Measurements from ENCODE around the gene FGF13. TPM values are rescaled to one million over a fixed set of nuclear protein-coding genes. Genes with fewer than 3 reads are reported as not detected.

Gene FGF13
- total RNA-seq (10 to 100 TPM; 28.1 to 43.5 (median 34.9) TPM), polyA plus RNA-seq (10 to 100 TPM; 10.9 to 54.0 (median 15.6) TPM)
- long read RNA-seq, donor 1, full-length matches to known transcripts, result 2 of 13 reads
- long read RNA-seq, donor 1, partial matches to known transcripts, result 1 of 13 reads
- long read RNA-seq, donor 1, other reads (novel, unspliced or antisense), result 10 of 13 reads
- long read RNA-seq, donor 2, partial matches to known transcripts, result 4 of 6 reads
- long read RNA-seq, donor 2, other reads (novel, unspliced or antisense), result 2 of 6 reads

- 1 to 21% (median 1%) methylated on average over 18 to 57 of the region's 65 CpGs for WGBS, 3 donors
- Histone ChIP-seq H3K9me3 (no peaks in the 10 kb centered on the region), H3K36me3 (ENCODE audit: insufficient read depth in 1 of 2, low read depth in 1 of 2) (no peaks in the 10 kb centered on the region), H3K27ac (no peak within 1 kb of the TSS), H3K4me1 (no peaks in the 10 kb centered on the region), H3K4me3 (peak within 1 kb of the TSS; percentile 58), H3K27me3 (ENCODE audit: insufficient read depth in 3 of 3, low read length in 2 of 3) (peaks cover 0 to 25% (median 0%) of the 10 kb centered on the region in 3 donors)
- DNase-seq (peak; percentile 17 to 49), ATAC-seq (peak; percentile 59 to 88 (median 80))
- TF ChIP-seq, protein P1, sequence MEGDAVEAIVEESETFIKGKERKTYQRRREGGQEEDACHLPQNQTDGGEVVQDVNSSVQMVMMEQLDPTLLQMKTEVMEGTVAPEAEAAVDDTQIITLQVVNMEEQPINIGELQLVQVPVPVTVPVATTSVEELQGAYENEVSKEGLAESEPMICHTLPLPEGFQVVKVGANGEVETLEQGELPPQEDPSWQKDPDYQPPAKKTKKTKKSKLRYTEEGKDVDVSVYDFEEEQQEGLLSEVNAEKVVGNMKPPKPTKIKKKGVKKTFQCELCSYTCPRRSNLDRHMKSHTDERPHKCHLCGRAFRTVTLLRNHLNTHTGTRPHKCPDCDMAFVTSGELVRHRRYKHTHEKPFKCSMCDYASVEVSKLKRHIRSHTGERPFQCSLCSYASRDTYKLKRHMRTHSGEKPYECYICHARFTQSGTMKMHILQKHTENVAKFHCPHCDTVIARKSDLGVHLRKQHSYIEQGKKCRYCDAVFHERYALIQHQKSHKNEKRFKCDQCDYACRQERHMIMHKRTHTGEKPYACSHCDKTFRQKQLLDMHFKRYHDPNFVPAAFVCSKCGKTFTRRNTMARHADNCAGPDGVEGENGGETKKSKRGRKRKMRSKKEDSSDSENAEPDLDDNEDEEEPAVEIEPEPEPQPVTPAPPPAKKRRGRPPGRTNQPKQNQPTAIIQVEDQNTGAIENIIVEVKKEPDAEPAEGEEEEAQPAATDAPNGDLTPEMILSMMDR (IDR thresholded peaks at IDR 0.05), result peak; percentile 22
- intact Hi-C loops (cut with DNase I), result no loop called here
Measured at GRCh38 chrX:138711399-138712347, at the start of gene FGF13. TSS of gene FGF13 (minus strand) at chrX:138711717. CDS start at chrX:138711003, 714 bp downstream.

- Histone ChIP-seq H3K27ac (peak overlapping the region; percentile 30), H3K4me1 (peaks cover 18% of the 10 kb centered on the region), H3K9me3 (no peaks in the 10 kb centered on the region), H3K36me3 (ENCODE audit: insufficient read depth in 1 of 2, low read depth in 1 of 2) (no peaks in the 10 kb centered on the region), H3K4me3 (no peak overlapping the region), H3K27me3 (ENCODE audit: insufficient read depth in 3 of 3, low read length in 2 of 3) (no peaks in the 10 kb centered on the region)
- ATAC-seq, result peak in 3 of 4 donors; percentile 33 to 45 (median 44)
- intact Hi-C loops (cut with DNase I), result loop anchor here in 1 of 2 donors (5.0 kb wide), 1 partner anchor 798 kb away; no protein-coding TSS in a partner anchor
- TF ChIP-seq, protein P1 (IDR thresholded peaks at IDR 0.05), result no peak
- DNase-seq, result no peak
- WGBS, 3 donors, result 59 to 81% (median 62%) methylated on average over 5 of the region's 5 CpGs
Measured at GRCh38 chrX:138759217-138759943, 47.9 kb upstream of the FGF13 start.

- Histone ChIP-seq H3K27me3 (ENCODE audit: insufficient read depth in 3 of 3, low read length in 2 of 3) (no peaks in the 10 kb centered on the region), H3K9me3 (no peaks in the 10 kb centered on the region), H3K4me1 (peaks cover 18% of the 10 kb centered on the region), H3K27ac (no peak overlapping the region), H3K36me3 (ENCODE audit: insufficient read depth in 1 of 2, low read depth in 1 of 2) (no peaks in the 10 kb centered on the region), H3K4me3 (no peak overlapping the region)
- ATAC-seq (peak; percentile 85 to 91 (median 86)), DNase-seq (peak; percentile 51 to 64)
- intact Hi-C loops (cut with DNase I), result loop anchor here in 1 of 2 donors (5.0 kb wide), 1 partner anchor 801 kb away; no protein-coding TSS in a partner anchor
- WGBS, 3 donors, result 0 to 11% (median 3%) methylated on average over 2 of the region's 2 CpGs
- TF ChIP-seq, protein P1 (IDR thresholded peaks at IDR 0.05), result peak; percentile 46
Measured at GRCh38 chrX:138756234-138756633, 44.7 kb upstream of the FGF13 start.

- no peak overlapping the region for H3K4me3 ChIP-seq
- peak overlapping the region; percentile 17 for H3K27ac ChIP-seq
- H3K27me3 ChIP-seq (ENCODE audit: insufficient read depth in 3 of 3, low read length in 2 of 3), result peaks cover 0 to 3% (median 0%) of the 10 kb centered on the region in 3 donors
- peaks cover 11% of the 10 kb centered on the region for H3K4me1 ChIP-seq
- H3K36me3 ChIP-seq (ENCODE audit: insufficient read depth in 1 of 2, low read depth in 1 of 2), result no peaks in the 10 kb centered on the region
- ATAC-seq, result peak; percentile 28 to 72 (median 53)
- intact Hi-C loops (cut with DNase I), result loop anchor here in 1 of 2 donors (5.0 kb wide), 1 partner anchor 802 kb away; no protein-coding TSS in a partner anchor
- 78 to 79% (median 79%) methylated on average over 2 of the region's 2 CpGs for WGBS, 3 donors
- no peaks in the 10 kb centered on the region for H3K9me3 ChIP-seq
- TF ChIP-seq, protein P1 (IDR thresholded peaks at IDR 0.05), result no peak
- DNase-seq, result no peak
Measured at GRCh38 chrX:138754861-138755260, 43.3 kb upstream of the FGF13 start.

Data from psoas muscle (tissue), 8 donors.